ENCODE results near the gene TNFSF10. TPM values are rescaled to one million over a fixed set of nuclear protein-coding genes. Genes with fewer than 3 reads are reported as not detected.
A peak's percentile ranks its signal among the peaks of the same experiment; 100 is the strongest.

Gene TNFSF10
- polyA plus RNA-seq, 1 of the 3 experiments (the other 2 are of a cell fraction), result 0.10 TPM

GRCh38 chr3:172546105-172546504, 22.9 kb upstream of the TNFSF10 start:
- no peaks in the 10 kb centered on the region for H3K9me2 ChIP-seq

GRCh38 chr3:172544404-172544803, 21.2 kb upstream of the TNFSF10 start:
- Histone ChIP-seq H3K4me3 (ENCODE audit: low read depth in 2 of 2, low read length in 1 of 2) (no peak overlapping the region), H3F3A (replicated peaks; ENCODE audit: insufficient read depth) (peaks cover 23% of the 10 kb centered on the region), H3K36me3 (replicated peaks in 1 of 2; ENCODE audit: control insufficient read depth in 1 of 2, insufficient read depth in 2 of 2, low read length in 1 of 2) (no peaks in the 10 kb centered on the region), H3K9me2 (no peaks in the 10 kb centered on the region), H3K27ac (ENCODE audit: low read depth in 2 of 2, low read length in 1 of 2) (no peak overlapping the region), H4K20me1 (ENCODE audit: insufficient read depth) (no peaks in the 10 kb centered on the region), H3K79me2 (ENCODE audit: insufficient read depth) (no peaks in the 10 kb centered on the region), H3K9ac (no peak overlapping the region), H3K9me3 (no peaks in the 10 kb centered on the region), H3K4me2 (no peak overlapping the region), H2AFZ (ENCODE audit: low read depth) (peak overlapping the region; percentile 34; the same call in 1 of the 2 replicates), H3K27me3 (ENCODE audit: insufficient read depth) (no peaks in the 10 kb centered on the region), H3K4me1 (ENCODE audit: control insufficient read depth in 1 of 2, insufficient read depth in 2 of 2, low read depth in 1 of 2, low read length in 1 of 2) (peaks cover 2 to 16% of the 10 kb centered on the region in 2 experiments; a peak in 3 of 4 replicates)
- no peak for DNase-seq
- CTCF ChIA-PET, result no interaction called here
- TF ChIP-seq TCF12 (IDR thresholded peaks at IDR 0.05), result no peak
- TF ChIP-seq, protein P1, sequence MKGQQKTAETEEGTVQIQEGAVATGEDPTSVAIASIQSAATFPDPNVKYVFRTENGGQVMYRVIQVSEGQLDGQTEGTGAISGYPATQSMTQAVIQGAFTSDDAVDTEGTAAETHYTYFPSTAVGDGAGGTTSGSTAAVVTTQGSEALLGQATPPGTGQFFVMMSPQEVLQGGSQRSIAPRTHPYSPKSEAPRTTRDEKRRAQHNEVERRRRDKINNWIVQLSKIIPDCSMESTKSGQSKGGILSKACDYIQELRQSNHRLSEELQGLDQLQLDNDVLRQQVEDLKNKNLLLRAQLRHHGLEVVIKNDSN (IDR thresholded peaks at IDR 0.05; ENCODE audit: borderline replicate concordance, low read depth), result no peak
- no peak for TF ChIP-seq EP300 (IDR thresholded peaks at IDR 0.05; ENCODE audit: borderline replicate concordance in 1 of 2, low read depth in 1 of 2, low read length in 1 of 2)
- TF ChIP-seq TEAD4 (IDR thresholded peaks at IDR 0.05; ENCODE audit: borderline replicate concordance, insufficient read depth), result no peak
- TF ChIP-seq, protein P2, sequence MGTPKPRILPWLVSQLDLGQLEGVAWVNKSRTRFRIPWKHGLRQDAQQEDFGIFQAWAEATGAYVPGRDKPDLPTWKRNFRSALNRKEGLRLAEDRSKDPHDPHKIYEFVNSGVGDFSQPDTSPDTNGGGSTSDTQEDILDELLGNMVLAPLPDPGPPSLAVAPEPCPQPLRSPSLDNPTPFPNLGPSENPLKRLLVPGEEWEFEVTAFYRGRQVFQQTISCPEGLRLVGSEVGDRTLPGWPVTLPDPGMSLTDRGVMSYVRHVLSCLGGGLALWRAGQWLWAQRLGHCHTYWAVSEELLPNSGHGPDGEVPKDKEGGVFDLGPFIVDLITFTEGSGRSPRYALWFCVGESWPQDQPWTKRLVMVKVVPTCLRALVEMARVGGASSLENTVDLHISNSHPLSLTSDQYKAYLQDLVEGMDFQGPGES (IDR thresholded peaks at IDR 0.05; ENCODE audit: low read depth, low read length), result no peak
- TF ChIP-seq SMC3 (IDR thresholded peaks at IDR 0.05; ENCODE audit: low read depth, low read length), result no peak
- WGBS (ENCODE audit: low lambda C conversion rate), result 94% methylated on average over 2 of the region's 2 CpGs
- POLR2A ChIA-PET, result no interaction called here

More at GRCh38 chr3:172546105-172546504, 22.9 kb upstream of the TNFSF10 start:
- H3K36me3 ChIP-seq (replicated peaks in 1 of 2; ENCODE audit: control insufficient read depth in 1 of 2, insufficient read depth in 2 of 2, low read length in 1 of 2), result no peaks in the 10 kb centered on the region
- no peaks in the 10 kb centered on the region for H3K79me2 ChIP-seq (ENCODE audit: insufficient read depth)
- H3K4me3 ChIP-seq (ENCODE audit: low read depth in 2 of 2, low read length in 1 of 2), result no peak overlapping the region
- no peaks in the 10 kb centered on the region for H3K9me3 ChIP-seq
- TF ChIP-seq TAF1 (IDR thresholded peaks at IDR 0.05; ENCODE audit: borderline replicate concordance, low read depth, low read length) (no peak), NFIC (IDR thresholded peaks at IDR 0.05; ENCODE audit: borderline replicate concordance) (no peak), RAD21 (IDR thresholded peaks at IDR 0.05; ENCODE audit: low read length) (no peak), REST (IDR thresholded peaks at IDR 0.05; ENCODE audit: low read depth, low read length) (no peak)
- H3K4me2 ChIP-seq, result no peak overlapping the region
- ChIA-PET POLR2A (no interaction called here), CTCF (no interaction called here)
- no peaks in the 10 kb centered on the region for H3K27me3 ChIP-seq (ENCODE audit: insufficient read depth)
- peaks cover 2 to 20% of the 10 kb centered on the region in 2 experiments; a peak in 3 of 4 replicates for H3K4me1 ChIP-seq (ENCODE audit: control insufficient read depth in 1 of 2, insufficient read depth in 2 of 2, low read depth in 1 of 2, low read length in 1 of 2)
- no peak overlapping the region for H3K9ac ChIP-seq
- peaks cover 15% of the 10 kb centered on the region for H3F3A ChIP-seq (replicated peaks; ENCODE audit: insufficient read depth)
- H4K20me1 ChIP-seq (ENCODE audit: insufficient read depth), result no peaks in the 10 kb centered on the region
- 75% methylated on average over 3 of the region's 3 CpGs for WGBS (ENCODE audit: low lambda C conversion rate)
- H3K27ac ChIP-seq (ENCODE audit: low read depth in 2 of 2, low read length in 1 of 2), result no peak overlapping the region
- DNase-seq, result no peak
- no peak overlapping the region for H2AFZ ChIP-seq (ENCODE audit: low read depth)
